Measurements from ENCODE around the gene AP4S1.
"Not testable (repeated sequence)": the region's sequence is repeated elsewhere in the genome, so short reads cannot be mapped to it uniquely, and the experiment has no call there.

The AP4S1 gene

GRCh38 chr14:31009836-31010574, 15.4 kb upstream of the AP4S1 start:
- DNase-seq: no peak

GRCh38 chr14:31010935-31011334, 14.5 kb upstream of the AP4S1 start:
- no peak for DNase-seq

GRCh38 chr14:31013841-31014240, 11.6 kb upstream of the AP4S1 start:
- DNase-seq: no peak

GRCh38 chr14:31018057-31018645, 7.3 kb upstream of the AP4S1 start:
- DNase-seq: no peak

- no peak for DNase-seq
Observed at GRCh38 chr14:31020834-31021575, 4.4 kb upstream of the AP4S1 start.

- DNase-seq: no peak
Observed at GRCh38 chr14:31021576-31021949, 3.9 kb upstream of the AP4S1 start.

GRCh38 chr14:31022386-31022785, 3.1 kb upstream of the AP4S1 start:
- no peak for DNase-seq

- no peak for DNase-seq
Observed at GRCh38 chr14:31024010-31024480, 1.4 kb upstream of the AP4S1 start.

- DNase-seq: no peak
Observed at GRCh38 chr14:31024577-31025366, 677 bp upstream of the AP4S1 start.

GRCh38 chr14:31026077-31026449, 614 bp downstream of the AP4S1 start, which contains the start of gene STRN3:
TSS of gene STRN3 (minus strand) at chr14:31026379. CDS start at chr14:31026185, 194 bp downstream.
- DNase-seq: no peak

- DNase-seq: peak; percentile 89
Observed at GRCh38 chr14:31026450-31027235, 1.2 kb downstream of the AP4S1 start.

GRCh38 chr14:31027847-31028246, 2.4 kb downstream of the AP4S1 start:
- peak; percentile 33 for DNase-seq

- DNase-seq: no peak
Observed at GRCh38 chr14:31029016-31029970, 3.8 kb downstream of the AP4S1 start.

GRCh38 chr14:31030469-31030868, 5.0 kb downstream of the AP4S1 start:
- no peak for DNase-seq

- DNase-seq: no peak
Observed at GRCh38 chr14:31036552-31036951, 11.1 kb downstream of the AP4S1 start.

- no peak for DNase-seq
Observed at GRCh38 chr14:31037709-31038221, 12.3 kb downstream of the AP4S1 start.

- DNase-seq: no peak
Observed at GRCh38 chr14:31038521-31039166, 13.2 kb downstream of the AP4S1 start.

- no peak for DNase-seq
Observed at GRCh38 chr14:31042300-31042699, 16.9 kb downstream of the AP4S1 start.

GRCh38 chr14:31042893-31043292, 17.4 kb downstream of the AP4S1 start:
- not testable (repeated sequence) for DNase-seq

- no peak for DNase-seq
Observed at GRCh38 chr14:31043379-31043778, 17.9 kb downstream of the AP4S1 start.

Measured in GF-D8 (cell line).